ENCODE data around the gene MRGPRG. TPM values are rescaled to one million over a fixed set of nuclear protein-coding genes. Genes with fewer than 3 reads are reported as not detected.
A peak's percentile ranks its signal among the peaks of the same experiment; 100 is the strongest.

Gene MRGPRG
- total and polyA plus RNA-seq, 5 experiments from 2014 or later = not detected

DNA sequence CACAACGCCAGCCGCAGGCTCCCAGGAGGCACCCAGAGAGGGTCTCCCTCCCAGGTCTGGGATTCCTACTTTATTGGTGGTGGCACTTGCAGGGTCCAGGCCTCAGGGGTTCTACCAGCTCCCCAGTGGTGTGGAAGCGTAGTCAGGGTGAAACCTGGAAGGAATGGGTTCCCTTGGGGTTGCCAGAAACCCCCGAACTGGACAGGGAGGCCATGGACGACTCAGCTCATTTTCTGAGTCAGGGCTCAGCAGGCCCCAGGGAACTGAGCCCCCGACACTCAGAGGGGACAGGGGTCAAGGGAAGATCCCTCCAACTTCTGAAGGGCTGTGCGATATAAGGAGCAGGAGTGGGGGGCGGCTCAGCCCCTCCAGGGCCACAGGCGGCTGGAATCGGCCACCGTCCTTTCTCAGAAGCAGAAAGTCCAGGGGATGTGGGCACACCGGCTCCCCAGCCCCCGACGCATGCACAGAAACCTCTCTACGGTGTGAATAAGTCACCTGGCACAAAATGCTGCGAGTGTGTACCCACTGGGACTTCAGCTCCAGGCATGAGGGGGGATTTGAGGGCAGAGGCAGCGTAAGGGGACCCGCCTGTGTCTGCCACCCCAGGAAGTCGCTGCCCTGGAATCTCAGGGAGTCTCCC is 25.1 kb downstream of the MRGPRG start:
- H3K36me3 Mint-ChIP-seq = no peaks in the 10 kb centered on the region
- H3K4me1 Mint-ChIP-seq = no peaks in the 10 kb centered on the region
- DNase-seq = peak in 1 of 10 donors; percentile 4

GRCh38 chr11:3192511-3193372 is 25.9 kb downstream of the MRGPRG start:
- POLR2A ChIA-PET = no interaction called here
- H3K4me3 Mint-ChIP-seq = no peak overlapping the region
- peaks cover 0 to 7% (median under 1%) of the 10 kb centered on the region in 5 donors for H3K27me3 Mint-ChIP-seq
- H3K4me1 Mint-ChIP-seq = no peaks in the 10 kb centered on the region
- peaks cover 0 to 2% (median 0%) of the 10 kb centered on the region in 9 donors for H3K9me3 Mint-ChIP-seq
- ATAC-seq = no peak
- no peaks in the 10 kb centered on the region for H3K36me3 Mint-ChIP-seq
- peak in 1 of 10 donors; percentile 45 for DNase-seq
- H3K27ac Mint-ChIP-seq = no peak overlapping the region

More for the DNA sequence above, 25.1 kb downstream of the MRGPRG start:
- H3K9me3 Mint-ChIP-seq = no peaks in the 10 kb centered on the region
- no peak overlapping the region for H3K4me3 Mint-ChIP-seq
- H3K27ac Mint-ChIP-seq = no peak overlapping the region
- no peak for ATAC-seq
- H3K27me3 Mint-ChIP-seq = peaks cover 0 to 9% (median 1%) of the 10 kb centered on the region in 5 donors
- POLR2A ChIA-PET = no interaction called here

DNA sequence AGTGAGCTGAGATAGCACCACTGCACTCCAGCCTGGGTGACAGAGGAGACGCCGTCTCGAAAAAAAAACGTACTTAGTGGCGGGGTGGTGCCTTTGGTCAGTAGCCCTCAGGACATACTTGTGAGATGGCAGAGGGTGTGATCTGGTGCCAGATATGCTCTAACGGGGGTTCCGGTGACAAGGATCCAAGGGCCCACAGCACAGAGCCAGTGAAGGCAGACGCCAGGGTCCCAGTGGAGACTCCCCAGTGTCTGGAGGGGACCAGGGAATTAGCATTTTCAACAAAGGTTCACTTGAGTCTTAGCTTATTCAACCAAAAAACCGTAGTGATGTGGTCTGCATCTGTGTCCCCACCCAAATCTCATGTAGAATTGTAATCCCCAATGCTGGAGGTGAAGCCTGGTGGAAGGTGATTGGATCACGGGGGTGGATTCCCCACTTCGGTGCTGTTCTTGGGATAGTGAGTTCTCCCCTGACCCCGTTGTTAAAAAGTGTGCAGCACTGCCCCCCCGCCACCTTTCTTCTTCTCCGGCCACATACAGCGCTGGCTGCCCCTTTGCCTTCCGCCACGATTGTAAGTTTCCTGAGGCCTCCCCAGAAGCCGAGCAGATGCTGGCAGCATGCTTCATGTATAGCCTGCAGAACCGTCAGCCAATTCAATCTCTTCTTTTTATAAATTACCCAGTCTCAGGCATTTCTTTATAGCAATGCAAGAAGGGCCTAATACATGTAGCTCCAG is 26.9 kb downstream of the MRGPRG start:
- ATAC-seq (no peak), DNase-seq (peak in 1 of 10 donors; percentile 28)
- POLR2A ChIA-PET = no interaction called here
- H3K4me3 Mint-ChIP-seq = no peak overlapping the region
- peaks cover 0 to 5% (median under 1%) of the 10 kb centered on the region in 5 donors for H3K27me3 Mint-ChIP-seq
- H3K36me3 Mint-ChIP-seq = no peaks in the 10 kb centered on the region
- H3K27ac Mint-ChIP-seq = no peak overlapping the region
- H3K9me3 Mint-ChIP-seq = peaks cover 0 to 2% (median 0%) of the 10 kb centered on the region in 9 donors
- no peaks in the 10 kb centered on the region for H3K4me1 Mint-ChIP-seq

DNA sequence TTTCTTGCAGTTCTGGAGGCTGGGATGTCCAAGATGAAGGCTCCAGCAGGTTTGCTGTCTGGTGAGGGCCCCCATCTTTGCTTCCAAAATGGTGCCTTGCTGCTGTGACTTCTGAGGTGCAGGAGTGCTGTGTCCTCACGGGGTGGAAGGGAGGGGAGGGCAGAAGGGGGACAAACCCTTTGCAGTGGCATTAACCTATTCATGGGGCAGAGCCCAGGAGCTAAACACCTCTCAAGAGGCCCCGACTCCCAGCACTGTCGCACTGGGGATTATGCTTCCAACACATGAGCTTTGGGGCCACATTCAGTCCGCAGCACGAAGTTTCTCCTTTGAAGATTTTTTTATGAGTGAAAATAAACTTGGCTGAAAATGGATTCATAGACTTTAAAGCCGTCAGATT is 28.0 kb downstream of the MRGPRG start:
- H3K27ac Mint-ChIP-seq = no peak overlapping the region
- peaks cover 0 to 2% (median 0%) of the 10 kb centered on the region in 9 donors for H3K9me3 Mint-ChIP-seq
- POLR2A ChIA-PET = no interaction called here
- H3K4me1 Mint-ChIP-seq = no peaks in the 10 kb centered on the region
- H3K36me3 Mint-ChIP-seq = no peaks in the 10 kb centered on the region
- ATAC-seq (no peak), DNase-seq (peak in 2 of 10 donors; percentile 3 to 36)
- no peak overlapping the region for H3K4me3 Mint-ChIP-seq
- H3K27me3 Mint-ChIP-seq = peaks cover 0 to 3% (median 0%) of the 10 kb centered on the region in 5 donors

DNA sequence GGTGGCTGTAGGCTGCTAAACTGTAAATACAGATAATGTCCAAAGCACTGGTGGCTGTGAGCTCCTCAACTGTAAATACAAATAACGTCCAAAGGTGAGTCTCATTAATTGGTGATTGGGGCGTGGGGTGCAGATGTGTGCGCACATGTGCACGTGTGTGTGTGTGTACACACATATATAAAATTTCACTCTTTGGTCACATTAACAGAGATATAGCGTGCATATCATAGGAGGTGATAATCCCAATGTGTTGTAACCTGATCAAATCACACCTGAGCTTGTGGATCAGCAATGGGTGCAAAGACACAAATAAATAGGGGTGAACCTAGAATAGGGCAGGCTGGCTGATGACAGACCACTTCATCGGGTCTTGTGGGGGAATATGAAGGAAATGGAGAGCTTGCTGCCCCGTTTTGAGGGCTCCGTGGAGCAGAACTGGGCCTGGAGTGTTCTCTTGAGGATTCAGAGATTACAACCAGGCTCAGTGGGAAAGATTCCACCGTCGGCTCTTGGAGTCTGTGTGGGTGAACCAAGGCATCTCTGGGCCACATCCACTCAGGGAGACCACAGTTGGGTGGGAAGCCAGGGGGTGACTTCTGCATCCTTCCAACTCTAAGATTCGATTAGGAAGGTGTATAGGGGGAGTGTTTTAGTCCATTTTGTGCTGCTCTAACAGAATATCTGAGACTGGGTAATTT is 28.6 kb downstream of the MRGPRG start:
- Mint-ChIP-seq H3K4me1 (no peaks in the 10 kb centered on the region), H3K27ac (peak overlapping the region in 2 of 10 donors; percentile 21 to 67), H3K36me3 (no peaks in the 10 kb centered on the region), H3K27me3 (peaks cover 0 to 3% (median 0%) of the 10 kb centered on the region in 5 donors), H3K4me3 (no peak overlapping the region), H3K9me3 (peaks cover 0 to 2% (median 0%) of the 10 kb centered on the region in 9 donors)
- ATAC-seq = no peak
- DNase-seq = peak in 1 of 10 donors; percentile 11
- POLR2A ChIA-PET = no interaction called here

DNA sequence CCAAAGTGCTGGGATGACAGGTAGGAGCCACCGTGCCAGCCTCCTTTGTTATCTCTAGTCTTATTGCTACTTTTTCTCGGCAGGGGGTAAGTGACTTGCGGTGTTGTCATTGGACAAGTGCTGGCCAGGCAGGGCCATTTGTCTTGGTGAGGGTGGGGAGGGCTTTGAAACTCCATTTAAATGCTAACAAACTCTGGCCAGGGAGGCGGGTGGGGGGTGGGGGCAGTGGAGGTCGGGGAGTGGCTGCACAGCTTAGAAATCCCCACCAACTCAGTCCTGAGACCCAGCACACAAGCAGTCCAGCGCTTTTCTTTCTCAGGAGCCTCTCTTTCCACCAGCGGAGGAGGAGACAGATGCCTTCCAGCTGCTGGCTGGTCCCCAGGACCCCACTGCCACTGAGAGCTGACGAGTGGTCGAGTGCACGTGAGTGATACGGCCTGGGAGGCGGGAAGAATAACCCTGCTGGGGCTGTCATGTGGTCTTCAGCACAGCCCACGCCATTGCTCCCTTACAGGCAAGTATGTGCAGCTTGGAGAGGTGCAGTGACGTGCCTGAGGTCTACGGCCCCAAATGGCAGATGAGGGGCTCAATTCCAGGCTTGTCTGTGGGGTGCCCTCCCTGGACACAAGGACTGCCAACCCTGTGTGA is 29.3 kb downstream of the MRGPRG start:
- POLR2A ChIA-PET = no interaction called here
- no peaks in the 10 kb centered on the region for H3K4me1 Mint-ChIP-seq
- peaks cover 0 to 2% (median 0%) of the 10 kb centered on the region in 9 donors for H3K9me3 Mint-ChIP-seq
- ATAC-seq = no peak
- H3K4me3 Mint-ChIP-seq = no peak overlapping the region
- no peaks in the 10 kb centered on the region for H3K36me3 Mint-ChIP-seq
- no peak overlapping the region for H3K27ac Mint-ChIP-seq
- H3K27me3 Mint-ChIP-seq = peaks cover 0 to 3% (median 0%) of the 10 kb centered on the region in 5 donors
- peak in 2 of 10 donors; percentile 11 to 21 for DNase-seq

GRCh38 chr11:3188496-3189195 is 30.0 kb downstream of the MRGPRG start:
- peak in 2 of 10 donors; percentile 8 to 23 for DNase-seq
- Mint-ChIP-seq H3K36me3 (no peaks in the 10 kb centered on the region), H3K4me3 (no peak overlapping the region), H3K27me3 (peaks cover 0 to 3% (median 0%) of the 10 kb centered on the region in 5 donors), H3K27ac (no peak overlapping the region), H3K9me3 (peaks cover 0 to 2% (median 0%) of the 10 kb centered on the region in 9 donors), H3K4me1 (no peaks in the 10 kb centered on the region)
- POLR2A ChIA-PET = interaction anchor here (0.7 kb wide), 1 partner anchor 21 kb away, joined by 3 read pairs; no protein-coding TSS in a partner anchor
- no peak for ATAC-seq

DNA sequence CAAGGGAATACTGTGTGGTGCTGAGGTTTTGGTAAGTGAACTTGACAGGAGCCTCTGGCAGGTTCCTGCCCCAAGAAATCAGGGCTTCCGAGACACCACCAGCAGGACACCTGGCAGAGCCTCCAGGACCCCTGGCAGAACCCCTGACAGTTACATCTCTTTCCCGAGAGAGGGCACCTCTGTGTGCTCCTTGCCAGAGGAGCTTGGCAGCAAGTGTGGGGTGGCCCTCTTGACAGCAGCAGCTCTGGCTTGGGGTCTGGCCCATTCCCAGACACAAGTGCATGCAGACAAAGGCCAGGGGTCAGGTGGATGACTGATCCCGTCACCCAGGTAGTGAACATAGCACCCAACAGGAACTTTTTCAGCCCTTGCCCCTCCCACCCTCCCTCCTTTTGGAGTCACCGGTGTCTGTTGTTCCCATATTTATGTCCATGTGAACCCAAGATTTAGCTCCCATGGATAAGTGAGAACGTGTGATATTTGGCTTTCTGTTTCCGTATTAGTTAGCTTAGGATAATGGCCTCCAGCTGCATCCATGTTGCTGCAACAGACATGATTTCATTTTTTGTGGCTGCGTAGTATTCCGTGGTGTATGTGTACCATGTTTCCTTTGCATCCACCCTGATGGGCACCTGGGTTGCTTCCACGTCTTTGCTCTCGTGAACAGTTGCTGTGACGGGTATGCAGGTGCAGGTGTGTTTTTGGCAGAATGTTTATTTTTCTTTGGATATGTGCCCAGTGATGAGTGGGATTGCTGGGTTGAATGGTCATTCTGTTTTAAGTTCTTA is 32.3 kb downstream of the MRGPRG start:
- H3K27me3 Mint-ChIP-seq = peaks cover 0 to 3% (median 0%) of the 10 kb centered on the region in 5 donors
- POLR2A ChIA-PET = no interaction called here
- H3K4me3 Mint-ChIP-seq = no peak overlapping the region
- no peak overlapping the region for H3K27ac Mint-ChIP-seq
- DNase-seq (no peak), ATAC-seq (no peak)
- H3K9me3 Mint-ChIP-seq = peaks cover 0 to 2% (median 0%) of the 10 kb centered on the region in 9 donors
- no peaks in the 10 kb centered on the region for H3K36me3 Mint-ChIP-seq
- H3K4me1 Mint-ChIP-seq = no peaks in the 10 kb centered on the region

DNA sequence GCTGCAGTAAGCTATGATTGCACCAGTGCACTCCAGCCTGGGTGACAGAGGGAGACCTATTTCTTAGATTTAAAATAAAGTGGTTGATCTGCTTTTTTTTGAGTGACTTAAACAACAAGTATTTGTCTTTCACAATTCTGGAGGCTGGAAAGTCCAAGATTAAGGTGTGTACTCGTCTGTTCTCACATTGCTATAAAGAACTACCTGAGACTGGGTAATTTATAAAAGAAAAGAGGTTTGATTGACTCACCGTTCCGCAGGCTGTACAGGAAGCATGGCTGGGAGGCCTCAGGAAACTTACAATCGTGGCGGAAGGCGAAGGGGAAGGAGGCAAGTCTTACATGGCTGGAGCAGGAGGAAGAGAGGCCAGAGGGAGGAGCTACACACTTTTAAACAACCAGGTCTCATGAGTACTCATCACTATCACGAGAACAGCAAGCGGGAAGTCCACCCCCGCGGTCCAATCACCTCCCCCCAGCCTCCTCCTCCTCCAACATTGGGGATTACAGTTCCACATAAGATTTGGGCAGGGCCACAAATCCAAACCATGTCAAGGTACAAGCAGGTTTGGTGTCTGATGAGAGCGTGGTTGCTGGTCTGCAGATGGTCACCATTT is 33.8 kb downstream of the MRGPRG start:
- Mint-ChIP-seq H3K27ac (no peak overlapping the region), H3K9me3 (peaks cover 0 to 2% (median 0%) of the 10 kb centered on the region in 9 donors), H3K27me3 (peaks cover 0 to 3% (median 0%) of the 10 kb centered on the region in 5 donors), H3K36me3 (no peaks in the 10 kb centered on the region), H3K4me1 (no peaks in the 10 kb centered on the region), H3K4me3 (no peak overlapping the region)
- ATAC-seq = no peak
- DNase-seq = peak in 1 of 10 donors; percentile 9
- POLR2A ChIA-PET = no interaction called here

GRCh38 chr11:3183523-3183922 is 35.1 kb downstream of the MRGPRG start:
- peaks cover 0 to 3% (median 0%) of the 10 kb centered on the region in 5 donors for H3K27me3 Mint-ChIP-seq
- DNase-seq (peak in 1 of 10 donors; percentile 6), ATAC-seq (no peak)
- POLR2A ChIA-PET = no interaction called here
- H3K36me3 Mint-ChIP-seq = no peaks in the 10 kb centered on the region
- H3K27ac Mint-ChIP-seq = peak overlapping the region in 1 of 10 donors; percentile 49
- H3K4me1 Mint-ChIP-seq = no peaks in the 10 kb centered on the region
- H3K9me3 Mint-ChIP-seq = peaks cover 0 to 2% (median 0%) of the 10 kb centered on the region in 9 donors
- no peak overlapping the region for H3K4me3 Mint-ChIP-seq
